ENCODE data around the gene ATP23. TPM values are rescaled to one million over a fixed set of nuclear protein-coding genes. Genes with fewer than 3 reads are reported as not detected.
A peak's percentile ranks its signal among the peaks of the same experiment; 100 is the strongest.

ATP23 gene
- total RNA-seq, 2 donors from 2014 or later: 13.5 to 19.4 TPM

DNA sequence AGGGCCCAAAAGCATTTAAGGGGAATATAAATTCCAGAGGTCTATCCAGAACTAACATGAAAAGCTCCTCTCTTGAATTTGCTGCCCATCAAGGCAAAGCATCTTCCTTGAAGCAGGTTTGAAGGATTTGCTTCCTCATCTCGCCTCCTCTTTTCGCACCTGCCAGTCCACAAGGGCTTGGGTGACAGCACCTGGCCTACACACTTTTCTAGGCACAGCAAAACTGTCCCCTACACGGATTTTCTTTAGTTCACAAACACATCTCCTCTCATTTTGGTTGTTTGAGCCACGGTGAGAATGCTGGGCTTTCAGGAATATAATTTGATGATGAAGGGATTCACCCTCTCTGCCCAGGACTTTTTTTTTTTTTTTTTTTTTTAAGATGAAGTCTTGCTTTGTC is 36.9 kb upstream of the ATP23 start:
- no peak overlapping the region for H3K27ac Mint-ChIP-seq
- no peak overlapping the region for H3K4me3 Mint-ChIP-seq
- no peaks in the 10 kb centered on the region for H3K9me3 Mint-ChIP-seq
- peaks cover 6% of the 10 kb centered on the region for H3K4me1 Mint-ChIP-seq
- H3K36me3 Mint-ChIP-seq (ENCODE audit: low read depth): no peaks in the 10 kb centered on the region
- ATAC-seq (replicated peaks): no peak
- peaks cover 24% of the 10 kb centered on the region for H3K27me3 Mint-ChIP-seq

- ATAC-seq (replicated peaks): peak; percentile 98
- peak overlapping the region; percentile 64 for H3K27ac Mint-ChIP-seq
- H3K36me3 Mint-ChIP-seq (ENCODE audit: low read depth): no peaks in the 10 kb centered on the region
- H3K4me3 Mint-ChIP-seq: peak overlapping the region; percentile 69
- H3K9me3 Mint-ChIP-seq: no peaks in the 10 kb centered on the region
- H3K27me3 Mint-ChIP-seq: peaks cover 26% of the 10 kb centered on the region
- H3K4me1 Mint-ChIP-seq: peaks cover 6% of the 10 kb centered on the region
Measured at GRCh38 chr12:57904848-57905811, 36.2 kb upstream of the ATP23 start.

- H3K9me3 Mint-ChIP-seq: no peaks in the 10 kb centered on the region
- H3K27ac Mint-ChIP-seq: peak overlapping the region; percentile 64
- peaks cover 26% of the 10 kb centered on the region for H3K27me3 Mint-ChIP-seq
- H3K4me1 Mint-ChIP-seq: peaks cover 6% of the 10 kb centered on the region
- no peaks in the 10 kb centered on the region for H3K36me3 Mint-ChIP-seq (ENCODE audit: low read depth)
- peak overlapping the region; percentile 69 for H3K4me3 Mint-ChIP-seq
- ATAC-seq (replicated peaks): no peak
Measured at GRCh38 chr12:57905812-57906475, 35.4 kb upstream of the ATP23 start.

GRCh38 chr12:57906821-57907220 is 34.5 kb upstream of the ATP23 start:
- ATAC-seq (replicated peaks): no peak
- H3K27ac Mint-ChIP-seq: no peak overlapping the region
- peaks cover 29% of the 10 kb centered on the region for H3K27me3 Mint-ChIP-seq
- H3K9me3 Mint-ChIP-seq: no peaks in the 10 kb centered on the region
- H3K36me3 Mint-ChIP-seq (ENCODE audit: low read depth): no peaks in the 10 kb centered on the region
- no peak overlapping the region for H3K4me3 Mint-ChIP-seq
- peaks cover 6% of the 10 kb centered on the region for H3K4me1 Mint-ChIP-seq

- Mint-ChIP-seq H3K27ac (no peak overlapping the region), H3K4me3 (no peak overlapping the region), H3K27me3 (peaks cover 29% of the 10 kb centered on the region), H3K9me3 (no peaks in the 10 kb centered on the region), H3K36me3 (ENCODE audit: low read depth) (no peaks in the 10 kb centered on the region), H3K4me1 (peaks cover 6% of the 10 kb centered on the region)
- ATAC-seq (replicated peaks): no peak
Measured at GRCh38 chr12:57907281-57907680, 34.1 kb upstream of the ATP23 start.

DNA sequence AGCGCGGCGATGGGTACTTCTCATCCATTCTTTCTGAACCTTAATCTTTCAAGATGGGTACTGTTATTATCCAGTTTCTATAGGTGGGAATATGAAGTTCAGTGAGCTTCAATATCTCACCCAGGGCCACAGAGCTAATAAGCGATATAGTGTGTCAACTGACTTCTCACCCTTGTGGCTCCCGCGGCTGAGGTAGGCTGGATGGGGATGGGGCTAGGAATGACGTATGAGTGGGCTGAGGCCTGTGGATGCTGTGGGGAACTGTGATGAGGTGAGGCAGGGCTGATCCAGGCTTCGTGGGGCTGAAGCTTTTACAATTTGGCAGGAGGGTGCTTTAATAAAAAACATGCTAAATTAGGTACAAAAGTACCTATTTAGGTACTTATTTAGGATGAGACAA is 32.9 kb upstream of the ATP23 start:
- H3K27me3 Mint-ChIP-seq: peaks cover 29% of the 10 kb centered on the region
- H3K4me3 Mint-ChIP-seq: no peak overlapping the region
- H3K4me1 Mint-ChIP-seq: peaks cover 6% of the 10 kb centered on the region
- H3K9me3 Mint-ChIP-seq: no peaks in the 10 kb centered on the region
- H3K36me3 Mint-ChIP-seq (ENCODE audit: low read depth): no peaks in the 10 kb centered on the region
- no peak for ATAC-seq (replicated peaks)
- no peak overlapping the region for H3K27ac Mint-ChIP-seq

DNA sequence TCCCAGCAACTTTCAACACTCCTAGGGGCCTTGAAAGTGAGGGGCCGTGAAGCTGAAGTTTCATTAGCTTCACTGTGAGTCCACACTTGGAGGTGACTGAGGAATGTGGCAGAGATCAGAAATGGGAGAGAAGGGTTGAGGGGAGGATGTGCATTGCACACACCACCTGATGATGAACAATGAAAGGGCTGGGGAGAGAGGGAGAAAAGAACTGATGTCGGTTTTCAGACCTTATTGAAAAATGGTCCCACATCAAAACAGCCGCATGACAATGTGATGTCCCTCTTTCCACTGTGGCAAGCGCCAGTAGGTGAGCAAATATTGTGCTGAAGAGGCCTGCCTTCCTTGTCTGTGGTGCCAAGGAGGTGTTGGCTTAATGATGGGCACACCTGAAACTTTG is 32.3 kb upstream of the ATP23 start:
- Mint-ChIP-seq H3K36me3 (ENCODE audit: low read depth) (no peaks in the 10 kb centered on the region), H3K27me3 (peaks cover 29% of the 10 kb centered on the region)

DNA sequence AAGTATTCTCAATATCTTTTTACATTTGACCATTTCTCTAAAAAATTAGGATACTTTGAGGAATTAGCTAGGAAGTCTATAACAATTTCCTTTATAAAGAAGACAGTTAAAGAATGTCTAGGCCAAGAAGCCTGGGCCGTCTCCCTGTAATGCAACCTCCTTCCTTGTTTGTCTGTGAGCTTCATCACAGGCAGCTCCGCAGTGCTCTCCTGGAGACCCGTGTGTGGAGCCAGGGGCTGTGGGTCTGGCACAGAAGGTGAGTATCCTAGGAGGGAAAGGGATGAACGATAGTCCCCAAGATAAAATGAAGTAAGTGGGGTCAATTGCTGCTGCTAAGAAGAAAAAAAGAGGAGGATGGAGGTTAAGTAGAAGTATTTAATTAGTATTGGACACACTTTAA is 31.8 kb upstream of the ATP23 start:
- Mint-ChIP-seq H3K9me3 (no peaks in the 10 kb centered on the region), H3K4me1 (peaks cover 6% of the 10 kb centered on the region)
- ATAC-seq (replicated peaks): no peak

More for the DNA sequence above, 32.3 kb upstream of the ATP23 start:
- no peak for ATAC-seq (replicated peaks)
- H3K27ac Mint-ChIP-seq: no peak overlapping the region
- H3K4me1 Mint-ChIP-seq: peaks cover 6% of the 10 kb centered on the region
- H3K9me3 Mint-ChIP-seq: no peaks in the 10 kb centered on the region
- no peak overlapping the region for H3K4me3 Mint-ChIP-seq

DNA sequence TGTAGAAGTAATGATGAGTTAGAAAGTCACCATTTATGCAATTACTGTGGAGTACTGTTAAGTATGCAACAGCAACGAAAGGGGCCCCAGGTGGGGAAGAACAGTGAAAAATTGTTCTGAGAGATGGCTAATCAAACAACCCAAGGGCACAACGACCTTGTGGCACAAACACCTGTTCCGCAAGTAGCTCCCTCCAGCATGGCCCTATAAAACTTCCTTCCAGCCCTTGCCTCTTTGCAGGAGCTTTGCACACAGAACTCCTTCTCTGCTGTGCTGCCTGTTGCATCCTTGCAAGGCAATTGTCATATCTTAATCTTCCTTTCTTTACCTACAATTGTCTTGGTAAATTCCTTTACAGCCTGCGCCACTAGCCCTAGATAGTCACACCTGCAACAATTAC is 23.2 kb upstream of the ATP23 start:
- no peak for ATAC-seq (replicated peaks)
- Mint-ChIP-seq H3K27ac (no peak overlapping the region), H3K4me1 (no peaks in the 10 kb centered on the region), H3K36me3 (ENCODE audit: low read depth) (no peaks in the 10 kb centered on the region), H3K27me3 (peaks cover 4% of the 10 kb centered on the region), H3K9me3 (no peaks in the 10 kb centered on the region), H3K4me3 (no peak overlapping the region)

More for the DNA sequence above, 31.8 kb upstream of the ATP23 start:
- no peaks in the 10 kb centered on the region for H3K36me3 Mint-ChIP-seq (ENCODE audit: low read depth)
- H3K4me3 Mint-ChIP-seq: no peak overlapping the region
- peaks cover 32% of the 10 kb centered on the region for H3K27me3 Mint-ChIP-seq
- H3K27ac Mint-ChIP-seq: no peak overlapping the region

DNA sequence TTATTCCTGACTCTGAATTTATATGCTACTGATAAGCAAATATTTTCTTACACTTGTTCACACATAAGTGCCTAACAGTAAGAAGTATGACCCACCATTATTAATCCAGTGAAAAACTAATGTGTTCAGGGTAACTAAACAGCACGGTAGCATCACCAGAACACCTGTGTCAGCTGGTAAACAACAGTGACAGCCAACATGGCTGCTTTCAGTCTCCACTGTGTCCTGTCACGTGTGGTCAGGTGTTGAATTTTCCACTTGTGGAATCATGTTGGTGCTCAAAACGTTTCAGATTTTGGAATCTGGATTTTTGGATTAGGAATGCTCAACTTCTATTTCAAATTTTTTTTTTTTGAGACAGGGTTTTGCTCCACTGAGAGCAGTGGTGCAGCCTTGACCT is 14.3 kb upstream of the ATP23 start:
- Mint-ChIP-seq H3K36me3 (ENCODE audit: low read depth) (no peaks in the 10 kb centered on the region), H3K27ac (no peak overlapping the region), H3K9me3 (no peaks in the 10 kb centered on the region), H3K4me3 (no peak overlapping the region), H3K4me1 (no peaks in the 10 kb centered on the region), H3K27me3 (no peaks in the 10 kb centered on the region)
- no peak for ATAC-seq (replicated peaks)

- ATAC-seq (replicated peaks): no peak
- H3K27me3 Mint-ChIP-seq: no peaks in the 10 kb centered on the region
- H3K36me3 Mint-ChIP-seq (ENCODE audit: low read depth): no peaks in the 10 kb centered on the region
- peaks cover 2% of the 10 kb centered on the region for H3K4me1 Mint-ChIP-seq
- H3K4me3 Mint-ChIP-seq: no peak overlapping the region
- no peak overlapping the region for H3K27ac Mint-ChIP-seq
- H3K9me3 Mint-ChIP-seq: no peaks in the 10 kb centered on the region
Measured at GRCh38 chr12:57929092-57929830, 12.1 kb upstream of the ATP23 start.

DNA sequence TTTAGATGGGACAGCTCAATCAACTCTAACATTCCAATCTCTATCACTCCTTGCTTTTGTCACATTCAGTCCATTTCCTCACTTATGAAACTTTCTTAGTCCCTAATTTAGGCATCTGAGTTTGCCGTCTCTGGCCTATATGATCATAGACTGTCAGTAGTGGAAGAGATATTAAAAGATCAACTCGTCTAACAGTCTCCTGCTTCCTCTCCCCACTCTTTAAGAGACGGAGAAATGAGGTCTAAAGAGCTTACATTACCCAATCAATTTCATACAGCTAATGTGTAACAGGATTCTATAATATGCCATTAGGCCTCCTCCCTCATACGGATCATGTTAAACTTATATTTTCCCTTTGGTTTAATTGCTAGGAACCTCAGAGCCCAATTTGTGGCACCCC is 6.5 kb upstream of the ATP23 start:
- Mint-ChIP-seq H3K4me3 (peak overlapping the region; percentile 95), H3K27ac (peak overlapping the region; percentile 100), H3K36me3 (ENCODE audit: low read depth) (peaks cover 10% of the 10 kb centered on the region), H3K4me1 (peaks cover 22% of the 10 kb centered on the region), H3K9me3 (no peaks in the 10 kb centered on the region), H3K27me3 (no peaks in the 10 kb centered on the region)
- no peak for ATAC-seq (replicated peaks)

DNA sequence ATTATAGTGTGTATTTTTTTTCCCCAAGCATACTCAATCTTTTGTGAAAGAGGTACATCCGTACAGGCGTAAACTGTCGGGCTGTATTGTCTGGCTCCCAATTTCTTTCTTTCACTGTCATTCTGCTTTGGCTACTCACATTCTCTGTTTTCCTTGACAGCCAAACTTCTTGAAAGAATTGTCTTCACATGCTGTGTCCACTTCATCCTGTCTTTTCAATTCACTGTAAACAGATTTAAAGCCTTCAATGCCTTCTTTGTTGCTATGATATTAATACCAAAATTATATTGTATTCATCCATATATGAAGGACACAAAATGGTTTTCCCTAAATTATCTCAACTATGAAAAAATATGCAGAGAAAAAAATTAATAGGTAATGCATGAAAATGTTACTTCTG is 6.0 kb upstream of the ATP23 start:
- ATAC-seq (replicated peaks): no peak
- Mint-ChIP-seq H3K36me3 (ENCODE audit: low read depth) (peaks cover 10% of the 10 kb centered on the region), H3K27me3 (no peaks in the 10 kb centered on the region), H3K4me3 (peak overlapping the region; percentile 95), H3K27ac (peak overlapping the region; percentile 100), H3K9me3 (no peaks in the 10 kb centered on the region), H3K4me1 (peaks cover 23% of the 10 kb centered on the region)

GRCh38 chr12:57935839-57936512 is 5.4 kb upstream of the ATP23 start:
- peak; percentile 94 for ATAC-seq (replicated peaks)
- Mint-ChIP-seq H3K36me3 (ENCODE audit: low read depth) (peaks cover 10% of the 10 kb centered on the region), H3K9me3 (no peaks in the 10 kb centered on the region), H3K27ac (peak overlapping the region; percentile 100), H3K27me3 (no peaks in the 10 kb centered on the region), H3K4me1 (peaks cover 27% of the 10 kb centered on the region), H3K4me3 (peak overlapping the region; percentile 95)
